Endothelial cell of hepatic sinusoid (primary cell): ENCODE data around the gene TFAP2E.

ENCODE experiments used
- in situ Hi-C: cut with HindIII; loops from 2 replicates; pipeline ENCODE4 v1.10.0; 2017; ENCODE audit warnings: low sequenced_read_pairs

The TFAP2E gene

GRCh38 chr1:35592991-35593769 lies 20.1 kb downstream of the TFAP2E start:
- in situ Hi-C loops, result no loop called here

- in situ Hi-C loops, result no loop called here
Measured at GRCh38 chr1:35594005-35594760, 21.1 kb downstream of the TFAP2E start.

GRCh38 chr1:35595684-35596083 lies 22.6 kb downstream of the TFAP2E start:
- in situ Hi-C loops, result no loop called here

- in situ Hi-C loops, result no loop called here
Measured at GRCh38 chr1:35597870-35598269, 24.8 kb downstream of the TFAP2E start.

GRCh38 chr1:35598895-35599294 lies 25.8 kb downstream of the TFAP2E start:
- in situ Hi-C loops, result no loop called here

GRCh38 chr1:35599411-35599810 lies 26.3 kb downstream of the TFAP2E start:
- in situ Hi-C loops, result no loop called here

- in situ Hi-C loops, result no loop called here
Measured at GRCh38 chr1:35600593-35600992, 27.5 kb downstream of the TFAP2E start.

GRCh38 chr1:35603468-35603867 lies 30.4 kb downstream of the TFAP2E start:
- in situ Hi-C loops, result no loop called here

- in situ Hi-C loops, result no loop called here
Measured at GRCh38 chr1:35603941-35604340, 30.8 kb downstream of the TFAP2E start.

- in situ Hi-C loops, result loop anchor here (5.0 kb wide), 1 partner anchor 37 kb away; the partner anchor contains the start of gene PSMB2
Measured at GRCh38 chr1:35605071-35605866, 32.2 kb downstream of the TFAP2E start.

- in situ Hi-C loops, result loop anchor here (5.0 kb wide), 1 partner anchor 36 kb away; the partner anchor contains the start of gene PSMB2
Measured at GRCh38 chr1:35605867-35606182, 32.7 kb downstream of the TFAP2E start.

- in situ Hi-C loops, result no loop called here
Measured at GRCh38 chr1:35611655-35612054, 38.5 kb downstream of the TFAP2E start.

- in situ Hi-C loops, result no loop called here
Measured at GRCh38 chr1:35615440-35615839, 42.3 kb downstream of the TFAP2E start.

- in situ Hi-C loops, result no loop called here
Measured at GRCh38 chr1:35619237-35620121, 46.4 kb downstream of the TFAP2E start.

- in situ Hi-C loops, result no loop called here
Measured at GRCh38 chr1:35622510-35623178, 49.5 kb downstream of the TFAP2E start.

GRCh38 chr1:35623832-35624231 lies 50.7 kb downstream of the TFAP2E start:
- in situ Hi-C loops, result no loop called here

GRCh38 chr1:35629051-35629450 lies 55.9 kb downstream of the TFAP2E start:
- in situ Hi-C loops, result no loop called here

GRCh38 chr1:35631396-35631795 lies 58.3 kb downstream of the TFAP2E start:
- in situ Hi-C loops, result no loop called here

GRCh38 chr1:35633547-35633946 lies 60.4 kb downstream of the TFAP2E start:
- in situ Hi-C loops, result no loop called here

- in situ Hi-C loops, result no loop called here
Measured at GRCh38 chr1:35637401-35637809, 64.3 kb downstream of the TFAP2E start.
